Measurements from ENCODE around the gene NCF4. TPM values are rescaled to one million over a fixed set of nuclear protein-coding genes. Genes with fewer than 3 reads are reported as not detected.

The NCF4 gene
- total RNA-seq, 1 experiment from 2014 or later = not detected

DNA sequence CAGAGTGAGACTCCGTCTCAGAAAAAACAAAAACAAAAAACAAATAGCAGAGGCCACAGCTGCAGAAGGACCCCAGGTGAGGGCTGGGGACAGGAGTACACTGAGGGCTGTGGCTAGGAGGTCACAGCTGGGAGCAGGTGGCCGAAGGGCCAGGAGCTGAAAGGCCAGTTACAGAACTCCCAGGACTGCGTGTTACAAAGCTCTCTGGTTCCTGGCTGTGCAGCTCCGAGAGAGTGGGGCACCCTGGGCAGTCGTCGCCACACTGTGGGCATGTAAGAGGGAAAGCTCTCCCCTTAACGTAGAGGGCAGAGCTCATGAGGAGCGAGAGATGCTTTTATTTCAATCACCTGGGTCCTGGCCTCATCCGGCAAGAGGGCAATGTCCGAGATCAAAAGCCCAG lies 10.1 kb upstream of the NCF4 start:
- Histone ChIP-seq H2BK5ac (ENCODE audit: insufficient read length, low read length) (no peak overlapping the region), H4K20me1 (ENCODE audit: control insufficient read depth, insufficient read depth, insufficient read length) (no peaks in the 10 kb centered on the region), H2BK12ac (ENCODE audit: insufficient read length, low read depth, low read length) (no peak overlapping the region), H3K14ac (ENCODE audit: insufficient read depth, low read length) (no peak overlapping the region), H2BK120ac (ENCODE audit: low read depth, low read length, poor library complexity, severe bottlenecking) (no peak overlapping the region), H2BK15ac (ENCODE audit: low read depth, low read length) (no peak overlapping the region), H4K8ac (replicated peaks; ENCODE audit: insufficient read length, low read depth, low read length) (no peak overlapping the region), H4K5ac (ENCODE audit: insufficient read length, low read depth, low read length) (no peak overlapping the region), H3K4me1 (ENCODE audit: insufficient read depth, low read length) (no peaks in the 10 kb centered on the region; the same call in 1 of the 2 replicates), H3K4ac (ENCODE audit: low read depth, low read length) (no peak overlapping the region), H3K4me2 (ENCODE audit: insufficient read depth, insufficient read length, low read length) (no peak overlapping the region), H3K9me3 (ENCODE audit: control insufficient read depth, low read depth, low read length) (no peaks in the 10 kb centered on the region), H3T11ph (ENCODE audit: low read length) (no peak overlapping the region), H2AFZ (ENCODE audit: low read length) (no peak overlapping the region), H3K23me2 (ENCODE audit: insufficient read length, low read depth, low read length, poor library complexity, severe bottlenecking) (no peaks in the 10 kb centered on the region), H3K27me3 (ENCODE audit: insufficient read depth, low read length) (no peaks in the 10 kb centered on the region), H3K18ac (ENCODE audit: insufficient read length, low read depth, low read length) (no peak overlapping the region), H3K27ac (ENCODE audit: insufficient read length, low read depth, low read length) (no peak overlapping the region), H3K79me1 (ENCODE audit: insufficient read depth, low read depth, low read length, poor library complexity, severe bottlenecking) (no peaks in the 10 kb centered on the region), H3K79me2 (ENCODE audit: insufficient read depth, low read length) (no peaks in the 10 kb centered on the region), H3K9ac (ENCODE audit: extremely low read depth, insufficient read length, low read length) (no peak overlapping the region), H3K56ac (ENCODE audit: insufficient read length, low read depth, low read length) (no peak overlapping the region), H4K91ac (ENCODE audit: insufficient read length, low read depth, low read length) (no peak overlapping the region), H2AK5ac (ENCODE audit: insufficient read length, low read length) (no peak overlapping the region), H2BK20ac (ENCODE audit: low read depth, low read length, poor library complexity, severe bottlenecking) (no peak overlapping the region), H3K23ac (ENCODE audit: insufficient read length, low read depth, low read length) (no peak overlapping the region)
- DNase-seq = no peak
- peaks cover 2 to 6% (median 5%) of the 10 kb centered on the region in 3 experiments; a peak in 3 of 7 replicates for H3K36me3 Mint-ChIP-seq (ENCODE audit: insufficient read depth in 1 of 3, low read depth in 3 of 3)
- no CpG with 5 or more reads among the region's 10 CpGs for WGBS (ENCODE audit: extremely low coverage, insufficient read length, low lambda C conversion rate)
- peaks cover 0 to 19% of the 10 kb centered on the region in 2 experiments; a peak in 3 of 4 replicates for H3K4me1 Mint-ChIP-seq
- TF ChIP-seq, protein P1, sequence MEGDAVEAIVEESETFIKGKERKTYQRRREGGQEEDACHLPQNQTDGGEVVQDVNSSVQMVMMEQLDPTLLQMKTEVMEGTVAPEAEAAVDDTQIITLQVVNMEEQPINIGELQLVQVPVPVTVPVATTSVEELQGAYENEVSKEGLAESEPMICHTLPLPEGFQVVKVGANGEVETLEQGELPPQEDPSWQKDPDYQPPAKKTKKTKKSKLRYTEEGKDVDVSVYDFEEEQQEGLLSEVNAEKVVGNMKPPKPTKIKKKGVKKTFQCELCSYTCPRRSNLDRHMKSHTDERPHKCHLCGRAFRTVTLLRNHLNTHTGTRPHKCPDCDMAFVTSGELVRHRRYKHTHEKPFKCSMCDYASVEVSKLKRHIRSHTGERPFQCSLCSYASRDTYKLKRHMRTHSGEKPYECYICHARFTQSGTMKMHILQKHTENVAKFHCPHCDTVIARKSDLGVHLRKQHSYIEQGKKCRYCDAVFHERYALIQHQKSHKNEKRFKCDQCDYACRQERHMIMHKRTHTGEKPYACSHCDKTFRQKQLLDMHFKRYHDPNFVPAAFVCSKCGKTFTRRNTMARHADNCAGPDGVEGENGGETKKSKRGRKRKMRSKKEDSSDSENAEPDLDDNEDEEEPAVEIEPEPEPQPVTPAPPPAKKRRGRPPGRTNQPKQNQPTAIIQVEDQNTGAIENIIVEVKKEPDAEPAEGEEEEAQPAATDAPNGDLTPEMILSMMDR (conservative IDR thresholded peaks at IDR 0.05) = no peak
- H3K9me3 Mint-ChIP-seq = peaks cover 4% of the 10 kb centered on the region in 2 experiments; a peak in 2 of 5 replicates
- peaks cover 45% of the 10 kb centered on the region for H3K27me3 Mint-ChIP-seq (ENCODE audit: low read depth)
- H3K27ac Mint-ChIP-seq = no peak overlapping the region
- no peak overlapping the region for H3K4me3 Mint-ChIP-seq
